Heart right ventricle (tissue), 16 donors: ENCODE data around the gene PLXNB3. TPM values are rescaled to one million over a fixed set of nuclear protein-coding genes. Genes with fewer than 3 reads are reported as not detected.

Source experiments
- ATAC-seq, 8 donors: fragments of 200-7000 bp; cut with Tn5 transposase; one replicate each; pipeline ENCODE4 v1.9.1; 2020; ENCODE audit warnings: mild to moderate bottlenecking in 8 of 8, moderate library complexity in 8 of 8, moderate number of reproducible peaks in 1 of 8
- DNase-seq, 2 donors: peaks; one replicate each; pipeline ENCODE4 v3.0.0-alpha.2; 2020
- H3K27ac ChIP-seq, 10 donors: fragments of 200-600 bp; sonication (generic) in 2 of 10; one replicate each; pipeline versions ENCODE4 v1.5.0 to v1.8.0; 2020 to 2022; ENCODE audit warnings: mild to moderate bottlenecking in 3 of 10
- H3K27me3 ChIP-seq, 7 donors: fragments of 200-600 bp; one replicate each; pipeline ENCODE4 v1.8.0; 2021 to 2022; ENCODE audit warnings: mild to moderate bottlenecking in 2 of 7
- H3K36me3 ChIP-seq, 9 donors: fragments of 200-600 bp; sonication (generic) in 1 of 9; one replicate each; pipeline versions ENCODE4 v1.5.0 to v1.8.0; 2020 to 2022; ENCODE audit warnings: mild to moderate bottlenecking in 2 of 9
- H3K4me1 ChIP-seq, 9 donors: fragments of 200-600 bp; sonication (generic) in 1 of 9; one replicate each; pipeline versions ENCODE4 v1.5.0 to v1.8.0; 2020 to 2022; ENCODE audit warnings: mild to moderate bottlenecking in 4 of 9
- H3K4me3 ChIP-seq, 10 donors: fragments of 200-600 bp; sonication (generic) in 2 of 10; one replicate each; pipeline versions ENCODE4 v1.5.0 to v1.8.0; 2020 to 2022; ENCODE audit warnings: mild to moderate bottlenecking in 7 of 10, moderate library complexity in 2 of 10
- H3K9me3 ChIP-seq, 11 donors: fragments of 200-600 bp in 10 of 11; sonication (generic) in 2 of 11; one replicate each; pipeline versions ENCODE4 v1.5.0 to v1.8.0; 2013 to 2022; ENCODE audit warnings: mild to moderate bottlenecking in 2 of 11, control low read depth in 1 of 11, moderate library complexity in 1 of 11
- CTCF ChIP-seq, 9 donors: fragments of 200-600 bp; sonication (generic) in 2 of 9; IDR thresholded peaks; one replicate each; pipeline versions ENCODE4 v1.5.0 to v1.8.0; 2021 to 2022; ENCODE audit warnings: antibody characterized with exemption in 9 of 9, mild to moderate bottlenecking in 5 of 9, moderate library complexity in 1 of 9
- WGBS, 2 donors: extraction: QIAGEN DNeasy Blood & Tissue Kit; methylation state at CpG; one replicate each; pipeline ENCODE4 v1.1.7; 2013; ENCODE audit warnings: inconsistent platforms in 1 of 2; 5-methylcytosine and 5-hydroxymethylcytosine counted together
- intact Hi-C, 10 donors: fragments of 100-400 bp; cut with DNase I; formaldehyde crosslinking; loops; one replicate each; pipeline versions ENCODE4 v1.11.1 to v1.14.2; 2022
- polyA plus RNA-seq, 2 donors: library from polyadenylated mRNA; stranded (reverse); fragments of 200-250 nt; gene quantifications; one replicate each; pipeline ENCODE4 v1.2.3, GENCODE V29; 2013
- total RNA-seq, 10 donors: library from RNA; stranded (reverse); fragmentation: NEBNext Ultra II Directional in 3 of 10; extraction: Animal tissue kit (Norgen Biotek cat#: 25700) in 3 of 10; gene quantifications; one replicate each; pipeline versions ENCODE4 v1.2.1 to v1.2.4, GENCODE V29; 2021 to 2023
- donor health status: Arrhythmogenic right ventricular cardiomyopathy.
- donor health status: ischemic (EF 13 %, LVEDD 7.1; RV severe dilation, severe dysfunction).
- donor health status: healthy with polysubstance abuse.
- donor health status: DM: no; HTN: yes; CAD: no.
- donor health status: DM: no; HTN: no; CAD: no.
- donor health status: ischemic (EF 25% LVEDD 6.9; RV normal size, moderate dysfunction).
- donor health status: ischemic (EF 25% LVEDD 5.7; RV mildly dilated, moderate dysfunction).
- donor health status: healthy.
- donor health status: DM: yes; HTN: yes; CAD: no.
- donor health status: Ischemic cardiomyopathy.
- donor health status: ischemic (EF 35%, LVEDD 5.7; RV mildly dilated, moderate dysfunction).
- donor health status: nonischemic (EF 11% LVEDD 7.7; RV severe dilation, severe dysfunction).
- donor health status: DM: yes; HTN: yes; CAD: no.
- donor health status: PGD.
- donor health status: ischemic (EF 29% LVEDD 5.4; RV normal size, mild dysfunction).
- donor health status: nonischemic (EF 23%, LVEDD 6.1; RV moderate dilation, normal function).

The PLXNB3 gene
- total and polyA plus RNA-seq, 12 donors: 1.1 to 8.1 (median 4.3) TPM

- Histone ChIP-seq H3K4me3 (peak overlapping the region; percentile 32 to 57 (median 50)), H3K9me3 (no peaks in the 10 kb centered on the region), H3K4me1 (peaks cover 0 to 7% (median 0%) of the 10 kb centered on the region in 9 donors), H3K27ac (peak overlapping the region in 5 of 10 donors; percentile 6 to 53 (median 34)), H3K36me3 (no peaks in the 10 kb centered on the region), H3K27me3 (peaks cover 0 to 76% (median 0%) of the 10 kb centered on the region in 7 donors)
- WGBS, 2 donors: 7 to 20% methylated on average over 20 to 60 of the region's 67 CpGs
- TF ChIP-seq CTCF (IDR thresholded peaks at IDR 0.05): no peak
- ATAC-seq: peak; percentile 61 to 89 (median 78)
- DNase-seq: peak in 1 of 2 donors; percentile 60
- intact Hi-C loops: loop anchor here in 2 of 10 donors (5.0 to 10.0 kb wide), 2 partner anchors 106 to 1394 kb away; partner anchors contain the start of gene ARHGAP4 (in 1 of the 2)
Measured at GRCh38 chrX:153818571-153819383, 54.7 kb downstream of the PLXNB3 start.

- Histone ChIP-seq H3K36me3 (no peaks in the 10 kb centered on the region), H3K4me3 (peak overlapping the region; percentile 32 to 57 (median 50)), H3K27me3 (peaks cover 0 to 80% (median 0%) of the 10 kb centered on the region in 7 donors), H3K4me1 (peaks cover 0 to 7% (median 0%) of the 10 kb centered on the region in 9 donors), H3K9me3 (no peaks in the 10 kb centered on the region), H3K27ac (peak overlapping the region in 5 of 10 donors; percentile 6 to 53 (median 34))
- WGBS, 2 donors: 30 to 42% methylated on average over 14 to 23 of the region's 23 CpGs
- intact Hi-C loops: loop anchor here in 2 of 10 donors (5.0 to 10.0 kb wide), 2 partner anchors 105 to 1393 kb away; partner anchors contain the start of gene ARHGAP4 (in 1 of the 2)
- TF ChIP-seq CTCF (IDR thresholded peaks at IDR 0.05): no peak
- peak in 2 of 8 donors; percentile 19 to 31 for ATAC-seq
- DNase-seq: no peak
Measured at GRCh38 chrX:153819384-153820040, 55.5 kb downstream of the PLXNB3 start.

- Histone ChIP-seq H3K27me3 (peaks cover 0 to 83% (median 0%) of the 10 kb centered on the region in 7 donors), H3K36me3 (no peaks in the 10 kb centered on the region), H3K9me3 (no peaks in the 10 kb centered on the region), H3K4me1 (peaks cover 0 to 7% (median 0%) of the 10 kb centered on the region in 9 donors), H3K4me3 (no peak overlapping the region), H3K27ac (no peak overlapping the region)
- TF ChIP-seq CTCF (IDR thresholded peaks at IDR 0.05): no peak
- no peak for DNase-seq
- no peak for ATAC-seq
- WGBS, 2 donors: 88 to 94% methylated on average over 6 to 7 of the region's 7 CpGs
- intact Hi-C loops: no loop called here
Measured at GRCh38 chrX:153820601-153821000, 56.6 kb downstream of the PLXNB3 start.

- H3K9me3 ChIP-seq: no peaks in the 10 kb centered on the region
- ATAC-seq (no peak), DNase-seq (no peak)
- no peak overlapping the region for H3K4me3 ChIP-seq
- peaks cover 0 to 7% (median 0%) of the 10 kb centered on the region in 9 donors for H3K4me1 ChIP-seq
- no peaks in the 10 kb centered on the region for H3K36me3 ChIP-seq
- H3K27me3 ChIP-seq: peaks cover 0 to 88% (median 0%) of the 10 kb centered on the region in 7 donors
- WGBS, 2 donors: 92 to 96% methylated on average over 9 of the region's 9 CpGs
- intact Hi-C loops: no loop called here
- no peak overlapping the region for H3K27ac ChIP-seq
- TF ChIP-seq CTCF (IDR thresholded peaks at IDR 0.05): no peak
Measured at GRCh38 chrX:153821066-153821465, 57.0 kb downstream of the PLXNB3 start.
